Aorta (tissue), 5 donors: Measurements from ENCODE around the gene PGGHG. TPM values are rescaled to one million over a fixed set of nuclear protein-coding genes. Genes with fewer than 3 reads are reported as not detected.
A peak's percentile ranks its signal among the peaks of the same experiment; 100 is the strongest.

ENCODE experiments used
- ATAC-seq: fragments of 200-7000 bp; cut with Tn5 transposase; one replicate; pipeline ENCODE4 v1.9.1; 2022; ENCODE audit warnings: moderate library complexity; ENCODE audit not compliant: low FRiP score
- DNase-seq, 2 donors: peaks; one replicate each; pipeline ENCODE4 v3.0.0-alpha.2; 2020
- H3K27ac ChIP-seq, 2 donors: one replicate each; pipeline ENCODE4 v1.5.1; 2013; ENCODE audit warnings: low read length in 2 of 2, mild to moderate bottlenecking in 2 of 2, moderate library complexity in 2 of 2, control low read depth in 1 of 2, inconsistent platforms in 1 of 2, low read depth in 1 of 2
- H3K27me3 ChIP-seq, 2 donors: one replicate each; pipeline ENCODE4 v1.6.1; 2013; ENCODE audit warnings: control low read depth in 1 of 2, low read length in 1 of 2, mild to moderate bottlenecking in 1 of 2, moderate library complexity in 1 of 2; ENCODE audit not compliant: insufficient read depth in 2 of 2, control insufficient read depth in 1 of 2
- H3K36me3 ChIP-seq, 2 donors: one replicate each; pipeline ENCODE4 v1.6.1; 2013; ENCODE audit warnings: control low read depth in 1 of 2, low read length in 1 of 2, mild to moderate bottlenecking in 1 of 2; ENCODE audit not compliant: insufficient read depth in 2 of 2, control insufficient read depth in 1 of 2
- H3K4me1 ChIP-seq, 2 donors: one replicate each; pipeline ENCODE4 v1.6.1; 2013; ENCODE audit warnings: low read length in 2 of 2, control low read depth in 1 of 2, mild to moderate bottlenecking in 1 of 2, moderate library complexity in 1 of 2; ENCODE audit not compliant: insufficient read depth in 2 of 2, control insufficient read depth in 1 of 2
- H3K4me3 ChIP-seq, 2 donors: one replicate each; pipeline ENCODE4 v1.5.1; 2013; ENCODE audit warnings: low read length in 2 of 2, control low read depth in 1 of 2, mild to moderate bottlenecking in 1 of 2
- H3K9me3 ChIP-seq: one replicate; pipeline ENCODE4 v1.6.1; 2013; ENCODE audit warnings: mild to moderate bottlenecking, low read length; ENCODE audit not compliant: control insufficient read depth
- WGBS, 2 donors: extraction: QIAGEN DNeasy Blood & Tissue Kit; methylation state at CpG; one replicate each; pipeline ENCODE4 v1.1.7; 2013; 5-methylcytosine and 5-hydroxymethylcytosine counted together
- intact Hi-C, 2 donors: fragments of 100-400 bp; cut with DNase I; formaldehyde crosslinking; loops; one replicate each; pipeline versions ENCODE4 v1.14.2 to v1.15.0; 2022
- polyA plus RNA-seq, 2 donors: library from polyadenylated mRNA; stranded (reverse); fragments of 200-250 nt; gene quantifications; one replicate each; pipeline ENCODE4 v1.2.3, GENCODE V29; 2013
- total RNA-seq, 2 donors: library from RNA; stranded (reverse); fragmentation: NEBNext Ultra II Directional; extraction: Animal tissue kit (Norgen Biotek cat#: 25700); gene quantifications; one replicate each; pipeline ENCODE4 v1.2.1, GENCODE V29; 2021
- donor health status: healthy with polysubstance abuse.
- donor health status: Bipolar disorder and iron deficiency.
- donor health status: DM: no; HTN: no; CAD: no.
- donor health status: DM: no; HTN: no; CAD: no.
- donor health status: DM: yes; HTN: yes; CAD: no.

Gene PGGHG
- total and polyA plus RNA-seq, 4 donors = 23.9 to 197 (median 51.8) TPM

GRCh38 chr11:293852-294661 lies 5.1 kb downstream of the PGGHG start:
- peak; percentile 42 to 72 for DNase-seq
- WGBS, 2 donors = 88 to 91% methylated on average over 27 of the region's 27 CpGs
- intact Hi-C loops = no loop called here

GRCh38 chr11:294780-295179 lies 5.9 kb downstream of the PGGHG start:
- Histone ChIP-seq H3K36me3 (no peaks in the 10 kb centered on the region), H3K4me1 (no peaks in the 10 kb centered on the region), H3K27me3 (no peaks in the 10 kb centered on the region), H3K27ac (no peak overlapping the region), H3K9me3 (no peaks in the 10 kb centered on the region), H3K4me3 (no peak overlapping the region)
- 90 to 93% methylated on average over 14 to 16 of the region's 16 CpGs for WGBS, 2 donors
- DNase-seq = peak; percentile 38 to 74
- intact Hi-C loops = no loop called here
- ATAC-seq = no peak

More at GRCh38 chr11:293852-294661, 5.1 kb downstream of the PGGHG start:
- H3K36me3 ChIP-seq = no peaks in the 10 kb centered on the region
- H3K27ac ChIP-seq = no peak overlapping the region
- H3K4me1 ChIP-seq = no peaks in the 10 kb centered on the region
- no peak for ATAC-seq
- no peak overlapping the region for H3K4me3 ChIP-seq
- no peaks in the 10 kb centered on the region for H3K27me3 ChIP-seq
- no peaks in the 10 kb centered on the region for H3K9me3 ChIP-seq

- 81 to 85% methylated on average over 26 of the region's 26 CpGs for WGBS, 2 donors
- peak; percentile 38 to 62 for DNase-seq
- Histone ChIP-seq H3K9me3 (no peaks in the 10 kb centered on the region), H3K4me3 (no peak overlapping the region), H3K27me3 (no peaks in the 10 kb centered on the region), H3K4me1 (no peaks in the 10 kb centered on the region), H3K27ac (no peak overlapping the region), H3K36me3 (no peaks in the 10 kb centered on the region)
- no peak for ATAC-seq
- intact Hi-C loops = no loop called here
Measured at GRCh38 chr11:295351-296170, 6.6 kb downstream of the PGGHG start.

- 70 to 71% methylated on average over 34 to 35 of the region's 35 CpGs for WGBS, 2 donors
- Histone ChIP-seq H3K27me3 (no peaks in the 10 kb centered on the region), H3K9me3 (no peaks in the 10 kb centered on the region), H3K4me3 (no peak overlapping the region), H3K4me1 (no peaks in the 10 kb centered on the region), H3K36me3 (no peaks in the 10 kb centered on the region), H3K27ac (no peak overlapping the region)
- ATAC-seq = no peak
- intact Hi-C loops = no loop called here
- DNase-seq = peak; percentile 42 to 52
Measured at GRCh38 chr11:296171-297050, 7.5 kb downstream of the PGGHG start.

- Histone ChIP-seq H3K4me1 (no peaks in the 10 kb centered on the region), H3K4me3 (no peak overlapping the region), H3K9me3 (no peaks in the 10 kb centered on the region), H3K27ac (no peak overlapping the region), H3K27me3 (no peaks in the 10 kb centered on the region), H3K36me3 (no peaks in the 10 kb centered on the region)
- intact Hi-C loops = no loop called here
- WGBS, 2 donors = 55 to 57% methylated on average over 13 of the region's 13 CpGs
- peak; percentile 45 to 71 for DNase-seq
- no peak for ATAC-seq
Measured at GRCh38 chr11:297051-297585, 8.2 kb downstream of the PGGHG start.

- H3K36me3 ChIP-seq = no peaks in the 10 kb centered on the region
- DNase-seq (peak; percentile 60 to 71), ATAC-seq (no peak)
- intact Hi-C loops = no loop called here
- no peak overlapping the region for H3K27ac ChIP-seq
- H3K9me3 ChIP-seq = no peaks in the 10 kb centered on the region
- WGBS, 2 donors = 44 to 46% methylated on average over 26 of the region's 26 CpGs
- H3K4me3 ChIP-seq = no peak overlapping the region
- H3K4me1 ChIP-seq = no peaks in the 10 kb centered on the region
- no peaks in the 10 kb centered on the region for H3K27me3 ChIP-seq
Measured at GRCh38 chr11:297586-298405, 8.9 kb downstream of the PGGHG start.

GRCh38 chr11:298406-299065 lies 9.6 kb downstream of the PGGHG start:
- H3K27me3 ChIP-seq = no peaks in the 10 kb centered on the region
- H3K36me3 ChIP-seq = no peaks in the 10 kb centered on the region
- peak; percentile 42 to 70 for DNase-seq
- no peak overlapping the region for H3K4me3 ChIP-seq
- H3K4me1 ChIP-seq = no peaks in the 10 kb centered on the region
- H3K27ac ChIP-seq = no peak overlapping the region
- H3K9me3 ChIP-seq = no peaks in the 10 kb centered on the region
- 27 to 30% methylated on average over 15 of the region's 15 CpGs for WGBS, 2 donors
- intact Hi-C loops = no loop called here
- no peak for ATAC-seq
